HG03060 (cell line): ENCODE measurements around the gene ARHGEF11.

ENCODE experiments used
- ATAC-seq: cut with Tn5 transposase; IDR thresholded peaks from one replicate; pipeline ENCODE4 v1.9.1; 2021; ENCODE audit warnings: low read depth, moderate number of reproducible peaks; ENCODE audit not compliant: unreplicated experiment

The ARHGEF11 gene

DNA sequence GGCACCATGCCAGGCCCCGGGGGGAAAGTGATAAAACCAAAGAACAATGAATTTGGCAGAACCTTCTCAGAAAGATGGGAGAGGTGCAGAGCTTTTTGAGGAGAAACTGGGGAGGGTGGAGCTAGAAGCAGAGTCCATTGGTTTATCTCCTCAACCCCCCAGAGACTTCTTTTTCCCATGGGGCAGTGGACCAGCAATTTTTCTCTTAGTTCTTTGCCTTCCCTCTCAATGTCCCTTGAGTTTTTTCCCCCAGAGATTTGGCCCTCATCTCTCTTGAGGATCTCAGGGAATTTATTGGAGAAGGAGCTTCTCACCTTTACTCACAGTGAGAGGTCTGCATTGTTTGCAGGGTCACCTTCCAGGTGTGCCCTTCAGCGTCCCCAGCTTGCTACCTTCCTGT lies 5.3 kb upstream of the ARHGEF11 start:
- ATAC-seq: no peak

DNA sequence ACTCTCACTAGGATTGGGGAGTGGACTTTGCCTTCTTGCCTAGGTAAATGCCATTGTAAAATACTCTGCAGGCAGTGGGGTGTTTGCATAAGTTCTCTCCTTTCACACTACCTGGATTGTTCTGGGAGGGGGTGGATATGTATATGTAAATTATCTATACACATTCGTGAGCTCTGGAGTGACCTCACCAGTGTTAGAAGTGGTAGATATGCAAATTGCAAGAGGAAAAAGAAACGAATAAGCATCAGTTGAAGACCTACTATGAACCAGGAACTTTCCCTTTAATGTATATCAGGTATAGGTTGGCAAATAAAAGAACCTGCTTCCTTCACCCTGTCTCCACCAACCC lies 1.5 kb upstream of the ARHGEF11 start:
- ATAC-seq: no peak

DNA sequence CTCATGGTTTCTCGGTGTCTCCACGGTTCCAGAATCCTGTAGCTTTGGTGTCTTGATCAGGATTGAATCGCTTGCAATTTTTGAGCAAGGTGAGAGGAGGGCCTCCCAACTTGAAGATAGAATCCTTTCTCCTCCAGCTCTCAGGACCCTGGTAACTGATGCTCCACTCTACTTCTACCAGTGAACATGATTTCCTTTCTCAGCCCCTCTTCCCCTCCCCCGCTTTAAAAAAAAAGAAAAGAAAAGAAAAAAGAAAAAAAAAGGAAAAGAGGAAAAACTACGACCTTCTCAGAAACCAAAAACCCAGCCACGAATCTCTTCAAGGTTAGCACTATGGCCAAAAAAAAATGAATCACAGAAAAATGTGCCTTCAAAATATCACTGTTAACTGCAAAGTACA lies 1.2 kb downstream of the ARHGEF11 start:
- no peak for ATAC-seq

DNA sequence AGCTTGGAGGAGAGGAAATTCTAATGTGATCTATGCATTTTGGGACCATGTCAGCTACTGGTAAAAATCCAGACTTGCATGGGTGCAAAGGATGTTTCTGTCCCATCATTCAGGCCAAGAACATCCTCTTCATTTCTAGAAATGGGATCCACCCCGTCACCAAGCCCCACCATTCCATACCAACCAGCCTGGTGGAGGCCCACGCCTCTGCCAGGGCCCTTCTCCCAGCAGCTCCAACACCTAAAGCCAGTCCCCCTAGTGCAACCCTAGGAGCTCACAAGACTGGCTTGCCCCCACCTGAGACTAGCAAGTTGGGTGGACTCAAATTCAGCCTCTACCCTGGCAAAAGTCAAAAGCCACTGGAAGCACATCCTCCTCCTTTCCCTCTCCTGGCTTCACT lies 1.9 kb downstream of the ARHGEF11 start:
- no peak for ATAC-seq

- ATAC-seq: no peak
Measured at GRCh38 chr1:157042846-157043245, 2.7 kb downstream of the ARHGEF11 start.

- no peak for ATAC-seq
Measured at GRCh38 chr1:157040802-157041201, 4.7 kb downstream of the ARHGEF11 start.

- no peak for ATAC-seq
Measured at GRCh38 chr1:157035121-157035520, 10.4 kb downstream of the ARHGEF11 start.

- ATAC-seq: no peak
Measured at GRCh38 chr1:157034137-157034800, 11.3 kb downstream of the ARHGEF11 start.

GRCh38 chr1:157033357-157033876 lies 12.1 kb downstream of the ARHGEF11 start:
- ATAC-seq: no peak

GRCh38 chr1:157032303-157032702 lies 13.2 kb downstream of the ARHGEF11 start:
- ATAC-seq: no peak

DNA sequence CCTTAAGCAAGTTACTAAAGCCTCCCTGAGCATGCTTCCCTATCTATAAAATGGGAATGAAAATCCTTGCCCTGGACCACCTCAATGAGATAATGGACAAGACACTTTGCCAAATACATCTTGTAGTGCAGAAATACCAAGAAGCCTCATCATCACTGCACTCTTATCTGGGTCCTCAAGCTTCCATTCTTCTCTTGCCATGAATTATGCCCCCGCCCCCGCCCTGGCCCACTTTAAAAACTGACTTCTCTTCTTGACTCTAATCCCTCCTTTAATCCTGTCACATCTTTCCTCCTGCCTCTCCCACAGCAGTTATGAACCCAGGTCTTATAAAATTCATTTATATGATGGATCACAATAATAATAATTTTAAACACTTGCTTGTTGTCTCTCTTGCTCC lies 14.8 kb downstream of the ARHGEF11 start:
- no peak for ATAC-seq

DNA sequence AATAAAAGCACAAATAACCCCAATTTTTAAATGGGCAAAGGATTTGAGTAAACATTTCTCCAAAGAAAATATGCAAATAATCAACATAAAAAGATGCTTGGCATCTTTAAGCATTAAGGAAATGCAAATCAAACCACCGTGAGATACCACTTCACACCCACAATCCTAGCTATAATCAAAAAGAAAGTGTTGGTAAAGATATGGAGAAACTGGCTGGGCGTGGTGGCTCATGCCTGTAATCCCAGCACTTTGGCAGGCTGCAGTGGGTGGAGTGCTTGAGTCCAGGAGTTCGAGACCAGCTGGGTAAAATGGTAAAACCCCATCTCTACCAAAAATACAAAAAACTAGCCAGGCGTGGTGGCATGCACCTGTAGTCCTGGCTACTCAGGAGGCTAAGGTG lies 16.9 kb downstream of the ARHGEF11 start:
- ATAC-seq: no peak

GRCh38 chr1:157025856-157026255 lies 19.7 kb downstream of the ARHGEF11 start:
- no peak for ATAC-seq

DNA sequence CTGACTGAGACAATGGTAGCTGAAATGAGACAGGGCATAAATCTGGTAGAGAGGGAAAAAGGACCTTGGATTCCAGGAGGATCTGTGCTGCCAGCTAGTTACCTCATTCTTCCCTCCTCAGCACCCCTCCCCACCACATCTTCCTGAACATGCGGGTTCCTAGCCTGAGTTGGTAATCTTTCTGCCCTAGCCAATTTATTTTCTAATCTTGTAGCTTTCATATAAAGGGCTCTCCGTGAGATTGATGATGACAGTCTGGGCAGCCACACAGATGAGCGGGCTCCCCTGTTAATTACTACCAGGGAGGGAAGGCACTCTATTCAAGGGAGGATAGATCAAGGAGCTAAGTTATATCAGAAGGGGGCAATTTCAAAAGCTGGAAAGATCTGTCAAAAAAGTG lies 20.2 kb downstream of the ARHGEF11 start:
- ATAC-seq: no peak

GRCh38 chr1:157021688-157022087 lies 23.9 kb downstream of the ARHGEF11 start:
- ATAC-seq: no peak

DNA sequence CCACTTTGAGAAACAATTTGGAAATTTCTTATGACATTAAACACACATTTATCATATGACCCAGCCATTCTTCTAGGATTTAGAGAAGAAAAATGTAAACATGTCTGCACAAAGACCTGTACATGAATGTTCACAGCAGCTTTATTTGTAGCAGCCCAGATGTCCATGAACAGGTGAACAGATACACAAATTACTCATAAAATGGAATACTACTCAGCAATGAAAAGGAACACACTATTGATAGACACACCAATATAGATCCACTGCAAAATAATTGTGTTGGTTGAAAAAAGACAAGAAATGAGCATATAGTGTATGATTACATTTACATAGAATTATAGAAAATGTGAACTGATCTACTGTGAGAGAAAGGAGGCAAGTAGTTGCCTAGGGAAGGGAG lies 26.1 kb downstream of the ARHGEF11 start:
- no peak for ATAC-seq

DNA sequence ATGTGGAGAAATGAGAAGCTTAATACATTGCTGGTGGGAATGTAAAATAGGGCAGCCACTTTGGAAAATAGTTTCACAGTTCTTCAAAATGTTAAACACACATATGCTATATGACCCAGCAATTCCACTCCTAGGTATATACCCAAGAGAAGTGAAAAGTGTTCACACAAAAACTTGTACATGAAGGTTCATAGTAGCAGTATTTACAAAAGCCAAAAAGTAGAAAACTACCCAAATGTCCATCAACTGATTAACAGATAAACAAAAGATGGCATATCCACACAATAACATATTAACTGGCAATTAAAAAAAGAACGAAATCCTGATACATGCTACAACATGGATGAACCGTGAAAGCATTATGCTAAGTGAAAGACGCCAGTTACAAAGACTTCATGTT lies 33.7 kb downstream of the ARHGEF11 start:
- ATAC-seq: no peak

GRCh38 chr1:157008502-157008901 lies 37.0 kb downstream of the ARHGEF11 start:
- ATAC-seq: no peak

GRCh38 chr1:157007306-157007705 lies 38.2 kb downstream of the ARHGEF11 start:
- ATAC-seq: no peak

DNA sequence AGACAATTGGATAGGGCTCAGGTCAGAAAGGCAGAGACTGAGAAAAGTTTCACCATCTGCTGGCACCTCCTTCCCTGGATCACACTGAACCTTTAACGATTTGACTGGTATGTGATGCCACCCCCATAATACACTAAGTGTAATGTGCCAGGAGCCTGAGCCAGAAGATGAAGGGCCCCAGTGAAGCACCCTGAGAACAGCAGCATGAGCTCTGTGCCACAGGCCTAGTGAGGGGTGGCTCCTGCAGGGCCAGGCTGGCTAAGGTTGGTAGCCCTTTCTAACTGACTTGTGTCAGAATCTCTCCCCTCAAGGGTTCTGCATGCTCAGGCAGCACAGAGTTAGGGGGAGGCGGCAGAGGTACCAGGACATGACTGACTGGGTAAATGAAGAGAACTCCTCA lies 38.9 kb downstream of the ARHGEF11 start:
- no peak for ATAC-seq

GRCh38 chr1:157005965-157006364 lies 39.6 kb downstream of the ARHGEF11 start:
- ATAC-seq: no peak

DNA sequence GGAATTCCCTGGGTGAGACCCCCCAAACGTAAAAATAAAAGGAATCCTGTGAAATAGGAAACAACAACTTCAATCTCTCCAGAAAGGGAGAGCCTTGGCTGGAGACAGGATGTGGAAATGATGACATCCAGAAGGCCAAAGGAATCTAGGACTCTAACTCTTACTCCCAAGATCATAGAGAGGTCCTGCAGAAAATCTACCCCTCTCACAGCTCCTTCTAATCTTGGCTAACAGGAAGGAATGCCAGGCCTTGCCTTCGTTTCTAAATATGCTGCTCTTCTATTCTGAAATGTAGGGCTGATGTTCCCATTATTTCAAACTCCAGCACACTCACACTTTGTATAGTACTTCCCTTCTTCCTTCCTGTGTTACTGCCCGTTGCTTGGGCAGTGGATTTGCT lies 40.7 kb downstream of the ARHGEF11 start:
- no peak for ATAC-seq

- ATAC-seq: no peak
Measured at GRCh38 chr1:157004327-157004726, 41.2 kb downstream of the ARHGEF11 start.
